Central memory CD8-positive, alpha-beta T cell (primary cell): ENCODE data around the gene S100A11.

Experiments used
- ATAC-seq: fragments of 150-1000 bp; cut with Tn5 transposase; replicated peaks from 2 replicates; pipeline ENCODE4 v1.10.0; 2022; ENCODE audit warnings: mild to moderate bottlenecking, moderate FRiP score, moderate number of reproducible peaks; ENCODE audit not compliant: poor library complexity, severe bottlenecking; ENCODE audit errors: extremely low read depth
- DNase-seq, 2 donors: peaks; one replicate each; pipeline ENCODE4 v3.0.0; 2021; ENCODE audit warnings: low spot score in 2 of 2
- H3K27ac Mint-ChIP-seq: one replicate; pipeline ENCODE4 v1.8.0; 2022; ENCODE audit warnings: low read depth, mild to moderate bottlenecking, moderate library complexity, mixed read lengths
- H3K27me3 Mint-ChIP-seq: one replicate; pipeline ENCODE4 v1.8.0; 2022; ENCODE audit warnings: mixed read lengths
- H3K36me3 Mint-ChIP-seq: one replicate; pipeline ENCODE4 v1.8.0; 2022; ENCODE audit warnings: mild to moderate bottlenecking, moderate library complexity, mixed read lengths; ENCODE audit not compliant: insufficient read depth
- H3K4me1 Mint-ChIP-seq: one replicate; pipeline ENCODE4 v1.8.0; 2022; ENCODE audit warnings: mixed read lengths
- H3K4me3 Mint-ChIP-seq: one replicate; pipeline ENCODE4 v1.8.0; 2022; ENCODE audit warnings: mild to moderate bottlenecking, moderate library complexity, mixed read lengths
- H3K9me3 Mint-ChIP-seq: one replicate; pipeline ENCODE4 v1.8.0; 2022; ENCODE audit warnings: mixed read lengths

S100A11 gene

GRCh38 chr1:152050886-152051675, 14.3 kb upstream of the S100A11 start:
- Mint-ChIP-seq H3K36me3 (peaks cover 11% of the 10 kb centered on the region), H3K4me3 (no peak overlapping the region), H3K27me3 (peaks cover 34% of the 10 kb centered on the region), H3K27ac (no peak overlapping the region), H3K4me1 (peaks cover 18% of the 10 kb centered on the region), H3K9me3 (no peaks in the 10 kb centered on the region)
- DNase-seq (no peak), ATAC-seq (no peak)

DNA sequence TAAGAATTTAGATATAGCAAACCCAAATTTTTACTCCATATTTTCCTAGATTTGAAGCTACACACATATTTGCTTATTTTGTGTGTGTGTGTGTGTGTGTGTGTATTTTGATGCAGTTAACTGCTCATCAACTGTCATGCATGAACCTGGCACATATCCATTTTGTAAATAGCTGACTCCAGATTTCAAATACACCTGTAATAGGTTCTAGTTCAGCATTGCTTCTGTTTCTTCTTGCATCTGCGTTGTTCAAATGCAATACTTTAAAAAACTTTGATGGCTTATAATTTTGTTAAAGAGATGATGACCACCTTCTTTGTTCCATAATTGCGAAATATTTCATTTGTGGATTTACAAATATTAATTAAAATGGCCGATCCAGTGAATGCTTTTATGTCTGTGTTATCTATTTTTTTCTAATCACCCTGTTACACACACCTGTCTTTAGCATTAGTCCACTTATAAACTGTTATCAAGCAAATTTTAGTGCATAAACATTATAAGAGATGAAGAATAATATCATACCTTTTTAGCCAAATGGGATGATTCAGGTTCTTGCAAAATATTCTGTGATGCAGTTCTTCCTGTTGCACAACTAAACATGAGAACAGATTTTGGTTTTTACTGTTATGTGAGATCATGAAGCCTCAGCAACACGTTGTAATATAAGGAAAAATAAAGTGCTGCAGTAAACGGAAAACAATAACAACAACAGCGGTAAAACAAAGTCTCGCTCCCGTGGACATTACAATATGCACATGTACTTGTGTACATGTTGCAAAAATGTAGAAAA, 12.7 kb upstream of the S100A11 start:
- peaks cover 11% of the 10 kb centered on the region for H3K36me3 Mint-ChIP-seq
- ATAC-seq (no peak), DNase-seq (no peak)
- no peaks in the 10 kb centered on the region for H3K9me3 Mint-ChIP-seq
- peaks cover 18% of the 10 kb centered on the region for H3K4me1 Mint-ChIP-seq
- H3K27ac Mint-ChIP-seq: no peak overlapping the region
- no peak overlapping the region for H3K4me3 Mint-ChIP-seq
- peaks cover 20% of the 10 kb centered on the region for H3K27me3 Mint-ChIP-seq

- Mint-ChIP-seq H3K27me3 (peaks cover 10% of the 10 kb centered on the region), H3K4me1 (peaks cover 18% of the 10 kb centered on the region), H3K9me3 (no peaks in the 10 kb centered on the region), H3K4me3 (peak overlapping the region; percentile 69), H3K27ac (peak overlapping the region; percentile 95), H3K36me3 (peaks cover 9% of the 10 kb centered on the region)
- DNase-seq (no peak), ATAC-seq (peak; percentile 36)
Measured at GRCh38 chr1:152048416-152049009, 11.7 kb upstream of the S100A11 start.

GRCh38 chr1:152047730-152048415, 11.1 kb upstream of the S100A11 start:
- H3K27ac Mint-ChIP-seq: peak overlapping the region; percentile 95
- peaks cover 18% of the 10 kb centered on the region for H3K4me1 Mint-ChIP-seq
- peaks cover 8% of the 10 kb centered on the region for H3K36me3 Mint-ChIP-seq

DNA sequence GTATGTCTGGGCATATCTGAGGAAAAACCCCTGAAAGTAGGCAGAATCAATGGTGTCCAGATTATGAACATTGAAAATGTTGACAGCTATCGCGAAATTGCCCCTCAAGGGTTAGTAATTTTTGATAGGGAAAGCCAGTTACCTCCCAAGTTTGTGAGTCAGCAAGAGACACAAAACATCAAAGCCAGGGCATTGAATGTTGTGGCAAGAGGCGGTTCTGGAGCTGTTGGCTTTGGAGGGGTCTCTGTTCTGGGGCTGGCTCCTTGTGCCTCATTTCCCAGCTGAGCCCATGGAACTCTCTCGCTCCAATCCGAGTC, 10.6 kb upstream of the S100A11 start:
- DNase-seq (no peak), ATAC-seq (no peak)
- Mint-ChIP-seq H3K27me3 (no peaks in the 10 kb centered on the region), H3K36me3 (peaks cover 8% of the 10 kb centered on the region), H3K27ac (peak overlapping the region; percentile 95), H3K4me3 (peak overlapping the region; percentile 69), H3K4me1 (peaks cover 13% of the 10 kb centered on the region), H3K9me3 (no peaks in the 10 kb centered on the region)

More at GRCh38 chr1:152047730-152048415, 11.1 kb upstream of the S100A11 start:
- no peaks in the 10 kb centered on the region for H3K9me3 Mint-ChIP-seq
- ATAC-seq: peak; percentile 96
- peaks cover 4% of the 10 kb centered on the region for H3K27me3 Mint-ChIP-seq
- DNase-seq: peak; percentile 66 to 80
- peak overlapping the region; percentile 69 for H3K4me3 Mint-ChIP-seq

DNA sequence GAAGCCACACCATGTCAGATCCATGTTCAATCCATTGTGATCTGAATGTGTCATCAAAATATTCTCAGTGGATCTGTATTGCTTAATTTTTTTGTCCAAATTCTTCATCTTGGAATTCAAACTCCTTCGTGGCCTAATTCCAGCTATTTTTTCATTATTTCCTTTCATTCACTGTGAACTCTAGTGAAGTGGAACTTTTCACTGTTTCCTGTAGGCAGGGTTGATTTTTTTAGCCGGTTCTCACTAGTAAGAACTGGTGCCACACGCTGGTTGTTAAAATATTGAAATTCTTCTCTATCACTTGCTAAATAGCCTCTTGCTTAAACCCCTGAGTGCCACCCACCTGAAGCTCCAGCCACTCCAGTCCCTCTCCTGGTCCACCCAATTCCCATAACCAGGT, 7.6 kb upstream of the S100A11 start:
- Mint-ChIP-seq H3K4me3 (no peak overlapping the region), H3K9me3 (no peaks in the 10 kb centered on the region), H3K36me3 (peaks cover 8% of the 10 kb centered on the region), H3K4me1 (peaks cover 13% of the 10 kb centered on the region), H3K27me3 (no peaks in the 10 kb centered on the region), H3K27ac (no peak overlapping the region)
- DNase-seq (no peak), ATAC-seq (no peak)

GRCh38 chr1:152043870-152044269, 7.1 kb upstream of the S100A11 start:
- Mint-ChIP-seq H3K9me3 (no peaks in the 10 kb centered on the region), H3K27me3 (no peaks in the 10 kb centered on the region), H3K27ac (no peak overlapping the region), H3K4me3 (no peak overlapping the region), H3K36me3 (peaks cover 8% of the 10 kb centered on the region), H3K4me1 (peaks cover 13% of the 10 kb centered on the region)
- DNase-seq (no peak), ATAC-seq (no peak)

- no peaks in the 10 kb centered on the region for H3K4me1 Mint-ChIP-seq
- H3K27ac Mint-ChIP-seq: no peak overlapping the region
- DNase-seq: no peak
- no peaks in the 10 kb centered on the region for H3K27me3 Mint-ChIP-seq
- no peaks in the 10 kb centered on the region for H3K36me3 Mint-ChIP-seq
- H3K9me3 Mint-ChIP-seq: no peaks in the 10 kb centered on the region
- no peak for ATAC-seq
- H3K4me3 Mint-ChIP-seq: no peak overlapping the region
Measured at GRCh38 chr1:152042030-152042429, 5.2 kb upstream of the S100A11 start.

DNA sequence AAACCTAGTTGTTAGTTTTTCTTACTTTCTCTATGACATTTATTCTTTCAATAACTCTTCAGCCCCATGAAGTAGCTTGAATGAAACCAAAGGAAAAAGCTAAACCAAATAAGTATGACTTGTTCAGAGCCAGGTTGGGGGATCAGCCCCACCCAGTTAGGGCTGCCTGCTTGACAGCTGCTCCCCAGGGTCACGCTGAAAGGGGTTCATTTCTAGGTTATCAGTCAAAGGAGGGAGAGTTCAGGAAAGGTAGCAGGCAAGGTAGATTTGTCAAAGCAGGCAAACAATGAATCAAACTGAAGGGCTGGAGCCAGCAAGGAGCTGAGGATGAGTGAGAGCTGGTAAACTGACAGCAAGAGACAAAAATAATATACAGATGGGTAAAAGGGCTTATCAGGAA, 3.1 kb upstream of the S100A11 start:
- H3K27me3 Mint-ChIP-seq: no peaks in the 10 kb centered on the region
- DNase-seq (no peak), ATAC-seq (no peak)
- peaks cover 14% of the 10 kb centered on the region for H3K4me1 Mint-ChIP-seq
- H3K4me3 Mint-ChIP-seq: no peak overlapping the region
- peaks cover 13% of the 10 kb centered on the region for H3K36me3 Mint-ChIP-seq
- no peak overlapping the region for H3K27ac Mint-ChIP-seq
- no peaks in the 10 kb centered on the region for H3K9me3 Mint-ChIP-seq

DNA sequence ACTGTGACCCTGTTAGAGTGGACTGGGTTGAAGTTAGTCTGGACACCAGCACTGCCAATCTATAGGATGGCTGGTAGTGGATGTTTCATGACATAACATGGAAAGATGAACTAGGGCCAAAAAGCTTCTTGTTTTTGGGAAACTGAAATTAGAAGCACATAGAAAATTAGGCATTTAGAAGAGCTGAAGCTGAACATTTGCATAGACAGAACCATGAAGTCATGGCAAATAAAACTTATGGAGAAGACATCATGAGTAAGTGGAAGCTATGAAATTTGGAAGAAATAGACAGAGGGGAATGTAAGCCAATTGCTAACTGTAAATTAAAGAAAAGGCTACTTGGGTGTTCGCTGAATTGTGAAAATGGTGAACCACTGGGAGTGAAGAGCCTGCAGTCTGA, 2.7 kb upstream of the S100A11 start:
- Mint-ChIP-seq H3K27ac (no peak overlapping the region), H3K4me3 (no peak overlapping the region), H3K9me3 (no peaks in the 10 kb centered on the region), H3K4me1 (peaks cover 18% of the 10 kb centered on the region), H3K27me3 (no peaks in the 10 kb centered on the region), H3K36me3 (peaks cover 17% of the 10 kb centered on the region)
- DNase-seq (no peak), ATAC-seq (no peak)

DNA sequence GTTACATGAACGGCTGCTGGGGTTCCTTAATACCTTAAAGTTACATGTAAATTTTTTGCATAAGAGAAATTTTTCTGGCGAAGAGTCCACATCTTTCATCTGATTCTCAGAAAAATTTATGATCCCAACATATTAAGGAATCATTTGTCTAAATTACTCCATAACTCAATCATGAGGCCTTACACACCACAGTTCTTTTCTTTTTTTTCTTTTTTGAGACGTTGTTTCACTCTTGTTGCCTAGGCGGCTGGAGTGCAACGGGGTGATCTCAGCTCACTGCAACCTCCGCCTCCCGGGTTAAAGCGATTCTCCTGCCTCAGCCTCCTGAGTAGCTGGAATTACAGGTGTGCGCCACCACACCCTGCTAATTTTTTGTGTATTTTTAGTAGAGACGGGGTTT, 2.1 kb upstream of the S100A11 start:
- Mint-ChIP-seq H3K36me3 (peaks cover 18% of the 10 kb centered on the region), H3K4me3 (no peak overlapping the region), H3K27me3 (no peaks in the 10 kb centered on the region), H3K9me3 (no peaks in the 10 kb centered on the region), H3K4me1 (peaks cover 24% of the 10 kb centered on the region), H3K27ac (no peak overlapping the region)
- ATAC-seq: no peak
- DNase-seq: no peak

DNA sequence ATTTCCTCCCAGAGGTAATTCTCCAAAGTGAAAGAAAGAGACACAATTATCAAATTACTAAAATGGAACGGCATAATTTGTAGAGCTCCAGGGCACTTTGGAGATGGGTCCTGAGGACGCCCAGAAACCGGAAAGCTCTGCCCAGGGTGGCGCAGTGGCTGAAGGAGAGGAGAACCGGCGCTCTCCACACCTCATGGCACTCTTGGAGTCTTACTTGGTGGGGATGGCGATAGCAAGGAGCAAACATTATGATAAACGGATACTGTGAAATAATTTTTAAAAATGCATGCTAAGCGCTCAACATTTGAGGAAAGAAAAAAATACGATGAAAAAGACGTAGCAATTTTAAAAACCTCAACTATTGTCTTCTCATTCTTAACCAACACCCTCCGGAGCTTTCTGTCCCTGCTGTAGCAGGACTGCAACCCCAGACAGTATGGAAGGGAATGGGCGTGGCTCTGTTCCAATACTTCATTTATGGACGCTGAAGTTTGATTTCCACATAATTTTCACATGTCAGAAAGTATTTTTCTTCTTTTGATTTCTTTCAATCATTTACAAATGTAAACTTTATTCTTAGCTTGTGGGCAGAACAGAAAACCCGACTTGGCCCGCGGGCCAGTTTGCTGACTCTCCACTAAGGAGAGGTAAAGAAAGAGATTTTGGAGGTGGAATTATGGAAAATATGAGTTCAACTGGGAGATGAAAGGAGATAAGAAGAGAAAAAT, 1.1 kb downstream of the S100A11 start:
- ATAC-seq (peak; percentile 14), DNase-seq (no peak)
- H3K4me3 Mint-ChIP-seq: peak overlapping the region; percentile 94
- peaks cover 38% of the 10 kb centered on the region for H3K36me3 Mint-ChIP-seq
- no peaks in the 10 kb centered on the region for H3K27me3 Mint-ChIP-seq
- H3K4me1 Mint-ChIP-seq: peaks cover 38% of the 10 kb centered on the region
- no peaks in the 10 kb centered on the region for H3K9me3 Mint-ChIP-seq
- H3K27ac Mint-ChIP-seq: peak overlapping the region; percentile 98
